Neural cell (in vitro differentiated cells): ENCODE measurements around the gene CLIC1. TPM values are rescaled to one million over a fixed set of nuclear protein-coding genes. Genes with fewer than 3 reads are reported as not detected.

ENCODE experiments used
- H2AFZ ChIP-seq: fragments of 200-600, 300-800 bp; sonication (generic), shearing (Covaris generic); 2 replicates; pipeline ENCODE4 v1.6.0; 2014; ENCODE audit warnings: low read depth, mild to moderate bottlenecking, antibody characterized with exemption, low read length, moderate library complexity
- H3F3A ChIP-seq: fragments of 200-600 bp; shearing (Covaris generic); 2 replicates; pipeline ENCODE4 v1.6.1; 2016; ENCODE audit warnings: mild to moderate bottlenecking, moderate library complexity, mixed read lengths, antibody characterized with exemption, low read length; ENCODE audit not compliant: insufficient read depth, poor library complexity, severe bottlenecking
- H3K27ac ChIP-seq: fragments of 200-600, 300-800 bp; sonication (generic), shearing (Covaris generic); 2 replicates; pipeline ENCODE4 v1.5.1; 2014; ENCODE audit warnings: mild to moderate bottlenecking, low read length, moderate library complexity
- H3K27me3 ChIP-seq: fragments of 300-800, 200-600 bp; sonication (generic), shearing (Covaris generic); 2 replicates; pipeline ENCODE4 v1.6.0; 2014; ENCODE audit warnings: mild to moderate bottlenecking, low read depth, low read length, moderate library complexity; ENCODE audit not compliant: insufficient read depth
- H3K36me3 ChIP-seq: fragments of 300-800, 200-600 bp; sonication (generic), shearing (Covaris generic); 2 replicates; pipeline ENCODE4 v1.5.1; 2014; ENCODE audit warnings: mild to moderate bottlenecking, antibody characterized with exemption, low read length, moderate library complexity; ENCODE audit not compliant: insufficient read depth
- H3K4me2 ChIP-seq: fragments of 300-800, 200-600 bp; sonication (generic), shearing (Covaris generic); 2 replicates; pipeline ENCODE4 v1.6.0; 2014; ENCODE audit warnings: mild to moderate bottlenecking, low read length
- H3K4me3 ChIP-seq: fragments of 300-800, 200-600 bp; sonication (generic), shearing (Covaris generic); 2 replicates; pipeline ENCODE4 v1.5.1; 2014; ENCODE audit warnings: mild to moderate bottlenecking, low read length, moderate library complexity
- H3K79me2 ChIP-seq: fragments of 200-600 bp; shearing (Covaris generic); replicated peaks from 2 replicates; pipeline ENCODE4 v1.6.0; 2014; ENCODE audit warnings: mild to moderate bottlenecking, low read length, moderate library complexity; ENCODE audit not compliant: insufficient read depth
- H3K9ac ChIP-seq: fragments of 300-800, 200-600 bp; sonication (generic), shearing (Covaris generic); 2 replicates; pipeline ENCODE4 v1.6.1; 2016; ENCODE audit warnings: mild to moderate bottlenecking, low read length, mixed read lengths
- H3K9me2 ChIP-seq: fragments of 200-600 bp; shearing (Covaris generic); 2 replicates; pipeline ENCODE4 v1.6.1; 2016; ENCODE audit warnings: mild to moderate bottlenecking, low read length, mixed read lengths; ENCODE audit not compliant: insufficient read depth
- H3K9me3 ChIP-seq: fragments of 200-600, 300-800 bp; sonication (generic), shearing (Covaris generic); 2 replicates; pipeline ENCODE4 v1.6.1; 2016; ENCODE audit warnings: mild to moderate bottlenecking, mixed run types, low read length, moderate library complexity, mixed read lengths
- H4K20me1 ChIP-seq: fragments of 200-600 bp; shearing (Covaris generic); 2 replicates; pipeline ENCODE4 v1.6.1; 2016; ENCODE audit warnings: mild to moderate bottlenecking, mixed run types; ENCODE audit not compliant: insufficient read depth
- CTCF ChIP-seq: fragments of 450-650 bp; IDR thresholded peaks from 2 replicates; pipeline ENCODE4 v1.5.1; 2014; ENCODE audit warnings: antibody characterized with exemption, mild to moderate bottlenecking, moderate library complexity; ENCODE audit not compliant: poor library complexity, severe bottlenecking
- EP300 ChIP-seq: fragments of 450-650 bp; conservative IDR thresholded peaks from 2 replicates; pipeline ENCODE4 v1.6.1; 2014; ENCODE audit warnings: antibody characterized with exemption, mild to moderate bottlenecking, moderate library complexity; ENCODE audit not compliant: poor library complexity, severe bottlenecking
- EZH2 ChIP-seq: fragments of 200-600, 300-800 bp; shearing (Covaris generic), sonication (generic); IDR thresholded peaks from 2 replicates; pipeline ENCODE4 v1.6.1; 2014; ENCODE audit warnings: antibody characterized with exemption, low read length, borderline replicate concordance, mild to moderate bottlenecking; ENCODE audit not compliant: insufficient read depth, poor library complexity, severe bottlenecking
- MXI1 ChIP-seq: fragments of 450-650 bp; conservative IDR thresholded peaks from 2 replicates; pipeline ENCODE4 v1.6.1; 2014; ENCODE audit warnings: antibody characterized with exemption, mild to moderate bottlenecking; ENCODE audit not compliant: poor library complexity, severe bottlenecking
- POLR2AphosphoS5 ChIP-seq: IDR thresholded peaks from 2 replicates; pipeline ENCODE4 v1.6.1; 2012
- RAD21 ChIP-seq: fragments of 450-650 bp; conservative IDR thresholded peaks from 2 replicates; pipeline ENCODE4 v1.6.1; 2014; ENCODE audit warnings: antibody characterized with exemption, mild to moderate bottlenecking, moderate library complexity
- REST ChIP-seq: IDR thresholded peaks from 2 replicates; pipeline ENCODE4 v1.6.1; 2012; ENCODE audit warnings: borderline replicate concordance
- SMC3 ChIP-seq: fragments of 450-650 bp; conservative IDR thresholded peaks from 2 replicates; pipeline ENCODE4 v1.6.1; 2014; ENCODE audit warnings: antibody characterized with exemption, mild to moderate bottlenecking, moderate library complexity; ENCODE audit not compliant: poor library complexity
- TAF1 ChIP-seq: IDR thresholded peaks from 2 replicates; pipeline ENCODE4 v1.6.1; 2012; ENCODE audit warnings: low read depth
- polyA plus RNA-seq: library from polyadenylated mRNA; depleted of rRNA; stranded (reverse); fragments of >200 nt; gene quantifications from 2 replicates; pipeline ENCODE4 v1.2.3, GENCODE V29; 2014

The CLIC1 gene
- polyA plus RNA-seq, 1 donor from 2014 or later = 5.5 TPM

- Histone ChIP-seq H3F3A (no peaks in the 10 kb centered on the region), H3K27me3 (no peaks in the 10 kb centered on the region), H3K9me3 (no peaks in the 10 kb centered on the region), H3K9me2 (no peaks in the 10 kb centered on the region), H3K4me2 (peak overlapping the region; percentile 96), H2AFZ (no peak overlapping the region), H3K79me2 (peaks cover 26% of the 10 kb centered on the region), H3K4me3 (peak overlapping the region; percentile 84), H3K9ac (peak overlapping the region; percentile 93), H3K36me3 (no peaks in the 10 kb centered on the region), H4K20me1 (no peaks in the 10 kb centered on the region), H3K27ac (no peak overlapping the region)
- no peak for TF ChIP-seq CTCF
- no peak for TF ChIP-seq EP300
- no peak for TF ChIP-seq POLR2AphosphoS5
- TF ChIP-seq RAD21 = no peak
- TF ChIP-seq SMC3 = no peak
- no peak for TF ChIP-seq EZH2
- no peak for TF ChIP-seq REST
- TF ChIP-seq TAF1 = no peak
- TF ChIP-seq MXI1 = no peak
Measured at GRCh38 chr6:31700740-31701401, 35.5 kb downstream of the CLIC1 start.

GRCh38 chr6:31697555-31697954, 38.8 kb downstream of the CLIC1 start:
- Histone ChIP-seq H2AFZ (no peak overlapping the region), H3K9ac (no peak overlapping the region), H4K20me1 (no peaks in the 10 kb centered on the region), H3K27ac (no peak overlapping the region), H3K36me3 (no peaks in the 10 kb centered on the region), H3K9me3 (no peaks in the 10 kb centered on the region), H3K9me2 (no peaks in the 10 kb centered on the region), H3K27me3 (no peaks in the 10 kb centered on the region), H3K79me2 (peaks cover 24% of the 10 kb centered on the region), H3K4me2 (no peak overlapping the region), H3K4me3 (no peak overlapping the region), H3F3A (no peaks in the 10 kb centered on the region)
- TF ChIP-seq REST = no peak
- no peak for TF ChIP-seq MXI1
- TF ChIP-seq SMC3 = no peak
- TF ChIP-seq CTCF = no peak
- no peak for TF ChIP-seq TAF1
- TF ChIP-seq EP300 = no peak
- TF ChIP-seq RAD21 = no peak
- TF ChIP-seq POLR2AphosphoS5 = no peak
- TF ChIP-seq EZH2 = no peak
